ENCODE data around the gene ITGAD.

Gene ITGAD

DNA sequence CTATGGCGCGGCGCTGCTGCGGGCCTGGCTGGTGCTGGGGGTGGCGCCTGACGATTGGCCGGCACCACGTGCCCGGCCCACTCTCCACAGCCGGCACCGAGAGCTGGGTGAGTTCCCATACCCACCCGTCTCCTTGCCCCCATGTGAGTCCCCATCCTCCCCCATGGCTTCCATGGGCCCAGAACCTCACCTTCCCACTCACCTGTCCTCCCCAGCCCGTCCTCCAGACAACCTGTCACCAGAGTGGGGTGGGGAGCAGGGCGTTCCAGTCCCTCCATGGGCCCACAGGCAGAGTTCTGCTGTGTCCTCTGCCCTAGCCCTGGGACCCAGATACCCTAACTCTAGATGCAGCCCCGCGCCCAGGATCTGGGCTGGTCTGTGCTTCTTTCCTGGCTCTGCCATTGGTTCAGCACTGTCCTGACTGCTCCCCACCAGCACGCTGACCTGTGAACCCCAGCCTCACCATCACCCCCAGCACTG, 71.7 kb downstream of the ITGAD start:
- H3K4me3 ChIP-seq (ENCODE audit: low read depth, low read length, poor library complexity, severe bottlenecking) = no peak overlapping the region
- H4K20me1 ChIP-seq (ENCODE audit: insufficient read depth, low read length) = no peaks in the 10 kb centered on the region
- no peak overlapping the region for H3K27ac ChIP-seq (ENCODE audit: low read depth, low read length, poor library complexity, severe bottlenecking)
- TF ChIP-seq EZH2 (IDR thresholded peaks at IDR 0.05; ENCODE audit: borderline replicate concordance, low read length) = no peak
- TF ChIP-seq, protein P1, sequence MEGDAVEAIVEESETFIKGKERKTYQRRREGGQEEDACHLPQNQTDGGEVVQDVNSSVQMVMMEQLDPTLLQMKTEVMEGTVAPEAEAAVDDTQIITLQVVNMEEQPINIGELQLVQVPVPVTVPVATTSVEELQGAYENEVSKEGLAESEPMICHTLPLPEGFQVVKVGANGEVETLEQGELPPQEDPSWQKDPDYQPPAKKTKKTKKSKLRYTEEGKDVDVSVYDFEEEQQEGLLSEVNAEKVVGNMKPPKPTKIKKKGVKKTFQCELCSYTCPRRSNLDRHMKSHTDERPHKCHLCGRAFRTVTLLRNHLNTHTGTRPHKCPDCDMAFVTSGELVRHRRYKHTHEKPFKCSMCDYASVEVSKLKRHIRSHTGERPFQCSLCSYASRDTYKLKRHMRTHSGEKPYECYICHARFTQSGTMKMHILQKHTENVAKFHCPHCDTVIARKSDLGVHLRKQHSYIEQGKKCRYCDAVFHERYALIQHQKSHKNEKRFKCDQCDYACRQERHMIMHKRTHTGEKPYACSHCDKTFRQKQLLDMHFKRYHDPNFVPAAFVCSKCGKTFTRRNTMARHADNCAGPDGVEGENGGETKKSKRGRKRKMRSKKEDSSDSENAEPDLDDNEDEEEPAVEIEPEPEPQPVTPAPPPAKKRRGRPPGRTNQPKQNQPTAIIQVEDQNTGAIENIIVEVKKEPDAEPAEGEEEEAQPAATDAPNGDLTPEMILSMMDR (IDR thresholded peaks at IDR 0.05; ENCODE audit: low read length) = no peak
- H3K4me2 ChIP-seq (ENCODE audit: low read length) = no peak overlapping the region
- no peaks in the 10 kb centered on the region for H3K9me2 ChIP-seq (ENCODE audit: low read depth, low read length)
- H3K79me2 ChIP-seq (ENCODE audit: insufficient read depth, low read length) = no peaks in the 10 kb centered on the region
- no peak overlapping the region for H3K9ac ChIP-seq (ENCODE audit: low read length)
- no peaks in the 10 kb centered on the region for H3K27me3 ChIP-seq (ENCODE audit: insufficient read depth, low read length)
- H3K36me3 ChIP-seq (ENCODE audit: insufficient read depth, low read length) = no peaks in the 10 kb centered on the region
- H2AFZ ChIP-seq (ENCODE audit: low read length) = no peak overlapping the region
- no peaks in the 10 kb centered on the region for H3F3A ChIP-seq (ENCODE audit: insufficient read depth, low read length)
- H3K4me1 ChIP-seq (ENCODE audit: insufficient read depth, low read length, severe bottlenecking) = peaks cover 7% of the 10 kb centered on the region
- no peaks in the 10 kb centered on the region for H3K9me3 ChIP-seq (ENCODE audit: low read length)

DNA sequence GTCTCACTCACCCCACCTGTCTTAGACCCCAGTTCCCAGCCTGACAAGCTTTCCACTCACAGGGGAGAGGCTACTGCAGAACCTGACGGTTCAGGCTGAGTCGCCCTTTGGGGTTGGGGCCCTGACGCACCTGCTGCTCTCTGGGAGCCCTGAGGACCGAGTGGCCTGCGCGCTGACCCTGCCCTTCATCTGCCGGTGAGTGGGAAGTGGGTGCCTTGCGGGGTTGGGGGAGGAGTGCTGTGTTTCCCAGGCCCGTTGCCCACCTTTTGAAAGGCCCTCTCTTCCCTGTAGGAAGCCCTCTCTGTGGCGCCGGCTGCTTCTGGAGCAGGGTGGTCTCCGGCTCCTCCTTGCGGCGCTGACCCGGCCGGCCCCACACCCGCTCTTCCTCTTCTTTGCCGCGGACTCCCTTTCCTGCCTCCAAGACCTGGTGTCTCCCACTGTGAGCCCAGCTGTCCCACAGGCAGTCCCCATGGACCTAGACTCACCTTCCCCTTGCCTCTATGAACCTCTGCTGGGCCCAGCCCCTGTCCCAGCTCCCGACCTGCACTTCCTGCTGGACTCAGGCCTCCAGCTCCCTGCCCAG, 72.7 kb downstream of the ITGAD start:
- H3K4me1 ChIP-seq (ENCODE audit: insufficient read depth, low read length, severe bottlenecking) = no peaks in the 10 kb centered on the region
- no peaks in the 10 kb centered on the region for H3K27me3 ChIP-seq (ENCODE audit: insufficient read depth, low read length)
- no peaks in the 10 kb centered on the region for H4K20me1 ChIP-seq (ENCODE audit: insufficient read depth, low read length)
- no peaks in the 10 kb centered on the region for H3F3A ChIP-seq (ENCODE audit: insufficient read depth, low read length)
- H3K9me3 ChIP-seq (ENCODE audit: low read length) = no peaks in the 10 kb centered on the region
- no peaks in the 10 kb centered on the region for H3K9me2 ChIP-seq (ENCODE audit: low read depth, low read length)
- H3K27ac ChIP-seq (ENCODE audit: low read depth, low read length, poor library complexity, severe bottlenecking) = no peak overlapping the region
- no peak overlapping the region for H3K4me3 ChIP-seq (ENCODE audit: low read depth, low read length, poor library complexity, severe bottlenecking)
- H3K36me3 ChIP-seq (ENCODE audit: insufficient read depth, low read length) = no peaks in the 10 kb centered on the region
- TF ChIP-seq EZH2 (IDR thresholded peaks at IDR 0.05; ENCODE audit: borderline replicate concordance, low read length) = no peak
- TF ChIP-seq, protein P1 (IDR thresholded peaks at IDR 0.05; ENCODE audit: low read length) = no peak
- H3K4me2 ChIP-seq (ENCODE audit: low read length) = no peak overlapping the region
- H2AFZ ChIP-seq (ENCODE audit: low read length) = no peak overlapping the region
- no peak overlapping the region for H3K9ac ChIP-seq (ENCODE audit: low read length)
- H3K79me2 ChIP-seq (ENCODE audit: insufficient read depth, low read length) = no peaks in the 10 kb centered on the region

DNA sequence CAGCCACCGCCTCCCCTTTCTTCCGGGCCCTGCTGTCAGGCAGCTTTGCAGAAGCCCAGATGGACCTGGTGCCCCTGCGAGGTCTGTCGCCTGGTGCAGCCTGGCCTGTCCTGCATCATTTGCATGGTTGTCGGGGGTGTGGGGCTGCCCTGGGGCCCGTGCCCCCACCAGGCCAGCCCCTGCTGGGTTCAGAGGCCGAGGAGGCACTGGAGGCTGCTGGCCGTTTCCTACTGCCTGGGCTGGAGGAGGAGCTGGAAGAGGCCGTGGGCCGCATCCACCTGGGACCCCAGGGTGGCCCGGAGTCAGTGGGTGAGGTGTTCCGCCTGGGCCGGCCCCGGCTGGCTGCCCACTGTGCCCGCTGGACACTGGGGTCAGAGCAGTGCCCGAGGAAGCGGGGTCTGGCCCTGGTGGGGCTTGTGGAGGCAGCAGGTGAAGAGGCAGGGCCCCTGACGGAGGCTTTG, 73.3 kb downstream of the ITGAD start:
- H3K79me2 ChIP-seq (ENCODE audit: insufficient read depth, low read length) = no peaks in the 10 kb centered on the region
- H2AFZ ChIP-seq (ENCODE audit: low read length) = no peak overlapping the region
- H3K4me1 ChIP-seq (ENCODE audit: insufficient read depth, low read length, severe bottlenecking) = no peaks in the 10 kb centered on the region
- H3K9ac ChIP-seq (ENCODE audit: low read length) = no peak overlapping the region
- no peak overlapping the region for H3K4me2 ChIP-seq (ENCODE audit: low read length)
- no peaks in the 10 kb centered on the region for H3K36me3 ChIP-seq (ENCODE audit: insufficient read depth, low read length)
- H3K27me3 ChIP-seq (ENCODE audit: insufficient read depth, low read length) = no peaks in the 10 kb centered on the region
- TF ChIP-seq, protein P1 (IDR thresholded peaks at IDR 0.05; ENCODE audit: low read length) = no peak
- TF ChIP-seq EZH2 (IDR thresholded peaks at IDR 0.05; ENCODE audit: borderline replicate concordance, low read length) = no peak
- no peak overlapping the region for H3K4me3 ChIP-seq (ENCODE audit: low read depth, low read length, poor library complexity, severe bottlenecking)
- H4K20me1 ChIP-seq (ENCODE audit: insufficient read depth, low read length) = no peaks in the 10 kb centered on the region
- no peaks in the 10 kb centered on the region for H3K9me3 ChIP-seq (ENCODE audit: low read length)
- H3K9me2 ChIP-seq (ENCODE audit: low read depth, low read length) = no peaks in the 10 kb centered on the region
- H3F3A ChIP-seq (ENCODE audit: insufficient read depth, low read length) = no peaks in the 10 kb centered on the region
- H3K27ac ChIP-seq (ENCODE audit: low read depth, low read length, poor library complexity, severe bottlenecking) = no peak overlapping the region

All from OCI-LY1 (cell line).